Testis (tissue), 2 donors: Measurements from ENCODE around the gene MGME1.

ENCODE experiments used
- POLR2A ChIP-seq: fragments of 450-650 bp; IDR thresholded peaks from one replicate; pipeline ENCODE4 v1.6.1; 2017; ENCODE audit warnings: antibody characterized with exemption, mild to moderate bottlenecking, moderate library complexity
- TF ChIP-seq, protein P1 (sequence below), 3 experiments: fragments of 450-650 bp in 2 of 3; fragments of 200-600 bp in 1 of 3; sonication (generic) in 1 of 3; IDR thresholded peaks; one replicate each; pipeline ENCODE4 v1.5.1; 2016 to 2019; ENCODE audit warnings: antibody characterized with exemption in 3 of 3, mild to moderate bottlenecking in 2 of 3, moderate library complexity in 1 of 3

DNA sequence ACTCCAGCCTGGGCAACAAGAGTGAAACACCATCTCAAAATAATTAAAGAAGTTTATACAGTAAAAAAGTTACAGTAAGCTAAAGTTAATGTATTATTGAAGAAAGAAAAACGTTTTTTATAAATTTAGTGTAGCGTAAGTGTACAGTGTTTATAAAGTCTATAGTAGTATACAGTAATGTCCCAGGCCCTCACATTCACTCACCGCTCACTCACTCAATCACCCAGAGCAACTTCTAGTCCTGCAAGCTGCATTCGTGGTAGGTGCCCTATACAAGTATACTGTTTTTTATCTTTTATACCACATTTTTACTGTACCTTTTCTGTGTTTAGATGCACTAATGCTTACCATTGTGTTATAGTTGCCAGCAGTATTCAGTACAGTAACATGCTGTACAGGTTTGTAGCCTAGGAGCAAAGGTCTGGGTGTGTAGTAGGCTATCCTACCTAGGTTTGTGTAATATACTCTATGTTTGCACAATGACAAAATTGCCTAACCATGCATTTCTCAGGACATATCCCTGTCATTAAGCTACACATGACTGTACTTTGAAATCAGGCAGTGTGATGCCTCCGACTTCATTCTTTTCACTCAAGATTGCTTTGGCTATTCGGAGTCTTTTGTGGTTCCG lies 16.7 kb downstream of the MGME1 start:
- TF ChIP-seq, protein P1, sequence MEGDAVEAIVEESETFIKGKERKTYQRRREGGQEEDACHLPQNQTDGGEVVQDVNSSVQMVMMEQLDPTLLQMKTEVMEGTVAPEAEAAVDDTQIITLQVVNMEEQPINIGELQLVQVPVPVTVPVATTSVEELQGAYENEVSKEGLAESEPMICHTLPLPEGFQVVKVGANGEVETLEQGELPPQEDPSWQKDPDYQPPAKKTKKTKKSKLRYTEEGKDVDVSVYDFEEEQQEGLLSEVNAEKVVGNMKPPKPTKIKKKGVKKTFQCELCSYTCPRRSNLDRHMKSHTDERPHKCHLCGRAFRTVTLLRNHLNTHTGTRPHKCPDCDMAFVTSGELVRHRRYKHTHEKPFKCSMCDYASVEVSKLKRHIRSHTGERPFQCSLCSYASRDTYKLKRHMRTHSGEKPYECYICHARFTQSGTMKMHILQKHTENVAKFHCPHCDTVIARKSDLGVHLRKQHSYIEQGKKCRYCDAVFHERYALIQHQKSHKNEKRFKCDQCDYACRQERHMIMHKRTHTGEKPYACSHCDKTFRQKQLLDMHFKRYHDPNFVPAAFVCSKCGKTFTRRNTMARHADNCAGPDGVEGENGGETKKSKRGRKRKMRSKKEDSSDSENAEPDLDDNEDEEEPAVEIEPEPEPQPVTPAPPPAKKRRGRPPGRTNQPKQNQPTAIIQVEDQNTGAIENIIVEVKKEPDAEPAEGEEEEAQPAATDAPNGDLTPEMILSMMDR (IDR thresholded peaks at IDR 0.05) = no peak
- TF ChIP-seq POLR2A = no peak
